NCI-H82 treated with DMSO at 0.1 percent for 48 hours (cell line): ENCODE data around the gene PLEKHA1.

Source experiments
- DNase-seq: peaks from one replicate; lab custom pipeline; 2025; ENCODE audit not compliant: unreplicated experiment; lab: John Stamatoyannopoulos, UW

PLEKHA1 gene

DNA sequence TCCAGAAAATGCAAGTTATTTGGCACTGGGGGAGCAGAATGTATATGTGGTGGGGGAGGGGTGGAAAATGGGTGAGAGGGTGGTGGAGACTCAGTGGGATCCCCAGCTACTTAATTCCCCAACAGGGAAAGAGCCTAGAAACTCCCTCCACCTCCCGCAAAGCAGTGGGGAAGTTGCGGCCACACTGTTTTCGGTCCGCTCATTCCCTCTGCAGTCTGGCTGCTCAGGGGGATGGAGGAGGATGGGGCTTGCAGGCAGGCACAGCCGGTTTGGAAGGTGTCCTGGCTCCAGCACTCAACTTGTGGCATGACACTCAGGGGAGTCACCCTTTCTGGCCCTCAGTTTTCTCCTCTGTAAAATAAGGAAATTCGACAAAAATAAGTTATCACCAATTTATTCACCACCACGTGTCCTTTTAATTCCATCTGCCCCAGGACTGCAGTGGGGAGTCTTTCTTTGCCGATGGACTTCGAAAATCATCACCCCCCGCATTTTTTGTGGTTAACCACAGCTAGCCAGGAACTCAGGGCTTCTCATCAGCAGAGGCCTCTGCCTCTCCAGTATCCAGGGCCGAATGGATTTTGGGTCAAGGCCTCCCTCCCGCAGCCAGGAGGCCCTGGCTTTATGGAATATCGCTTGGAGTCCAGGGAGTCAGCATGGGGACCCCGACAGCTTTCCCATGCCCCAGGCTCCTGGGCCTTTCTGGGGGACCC is 85.2 kb downstream of the PLEKHA1 start:
- no peak for DNase-seq

DNA sequence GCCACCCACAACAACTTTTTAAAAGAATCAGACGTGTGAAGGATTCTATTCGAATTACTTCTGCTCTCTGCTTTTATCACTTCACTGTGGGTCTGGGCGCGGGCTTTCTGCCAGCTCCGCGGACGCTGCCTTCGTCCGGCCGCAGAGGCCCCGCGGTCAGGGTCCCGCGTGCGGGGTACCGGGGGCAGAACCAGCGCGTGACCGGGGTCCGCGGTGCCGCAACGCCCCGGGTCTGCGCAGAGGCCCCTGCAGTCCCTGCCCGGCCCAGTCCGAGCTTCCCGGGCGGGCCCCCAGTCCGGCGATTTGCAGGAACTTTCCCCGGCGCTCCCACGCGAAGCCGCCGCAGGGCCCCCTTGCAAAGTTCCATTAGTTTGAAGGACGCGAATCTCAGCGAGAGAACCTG is 86.4 kb downstream of the PLEKHA1 start:
- no peak for DNase-seq

DNA sequence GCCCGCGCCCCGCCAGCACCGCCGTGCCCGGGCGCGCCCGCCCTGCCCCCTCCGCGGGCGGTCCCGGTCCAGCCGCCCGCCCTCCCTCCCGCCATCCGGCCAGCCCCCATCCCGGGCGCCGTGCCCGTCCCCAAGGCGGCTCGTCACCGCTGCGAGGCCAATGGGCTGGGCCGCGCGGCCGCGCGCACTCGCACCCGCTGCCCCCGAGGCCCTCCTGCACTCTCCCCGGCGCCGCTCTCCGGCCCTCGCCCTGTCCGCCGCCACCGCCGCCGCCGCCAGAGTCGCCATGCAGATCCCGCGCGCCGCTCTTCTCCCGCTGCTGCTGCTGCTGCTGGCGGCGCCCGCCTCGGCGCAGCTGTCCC is 86.8 kb downstream of the PLEKHA1 start, which contains the start of gene HTRA1:
TSS of gene HTRA1 (plus strand) at position 187 of the 362 bp plus-strand sequence. CDS start at position 287, 100 bp downstream.
- DNase-seq = no peak

GRCh38 chr10:122461729-122462532 is 87.4 kb downstream of the PLEKHA1 start:
- no peak for DNase-seq

GRCh38 chr10:122462533-122463465 is 88.3 kb downstream of the PLEKHA1 start:
- DNase-seq = no peak

DNA sequence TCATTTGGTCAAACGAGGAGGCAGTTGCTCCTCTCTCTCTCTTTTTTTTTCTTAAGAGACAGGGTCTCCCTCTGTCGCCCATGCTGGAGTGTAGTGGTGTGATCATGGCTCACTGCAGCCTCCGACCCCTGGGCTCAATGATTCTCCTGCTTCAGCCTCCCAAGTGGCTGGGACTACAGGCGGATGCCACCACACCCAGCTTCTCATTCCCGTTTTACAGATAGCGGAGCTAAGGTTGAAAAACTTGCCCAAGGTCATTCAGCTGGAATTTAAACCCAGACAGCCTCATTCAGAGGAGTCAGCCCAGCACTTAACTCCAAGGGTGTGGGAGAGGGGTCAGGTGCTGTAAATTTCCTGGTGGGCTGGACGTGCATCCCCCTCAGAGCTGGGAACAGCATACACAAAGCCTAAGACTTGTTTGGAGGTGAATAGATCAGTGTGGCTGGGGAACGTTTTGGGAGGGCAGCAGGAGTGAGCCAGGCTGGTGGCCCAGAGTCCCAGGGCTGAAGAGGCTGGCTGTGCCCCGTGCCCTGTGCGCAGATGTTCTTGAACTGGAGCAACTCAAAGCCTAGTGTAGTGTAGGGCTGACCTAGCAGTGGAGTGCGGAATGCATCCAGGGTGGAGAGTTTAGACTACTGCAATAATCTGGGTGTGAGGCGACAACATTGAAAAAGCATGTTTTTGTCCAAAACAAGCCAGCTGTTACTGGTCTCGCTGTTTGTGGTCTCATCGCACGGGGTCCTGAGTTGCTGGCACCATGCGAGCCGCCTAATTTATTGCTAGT is 89.2 kb downstream of the PLEKHA1 start:
- no peak for DNase-seq

DNA sequence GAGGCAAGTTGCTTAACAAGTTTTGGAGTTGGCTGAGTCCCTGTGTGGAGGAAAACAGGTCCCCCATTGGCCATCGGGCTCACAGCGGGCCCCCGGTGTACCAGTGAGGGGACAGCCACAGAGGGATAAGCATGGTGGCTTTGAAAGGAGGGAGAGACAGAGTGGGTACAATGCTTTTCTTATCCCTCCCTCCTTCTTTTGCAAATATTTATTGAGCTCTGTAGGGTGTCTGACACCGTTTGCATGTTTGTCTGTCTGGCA is 89.7 kb downstream of the PLEKHA1 start:
- DNase-seq = no peak

DNA sequence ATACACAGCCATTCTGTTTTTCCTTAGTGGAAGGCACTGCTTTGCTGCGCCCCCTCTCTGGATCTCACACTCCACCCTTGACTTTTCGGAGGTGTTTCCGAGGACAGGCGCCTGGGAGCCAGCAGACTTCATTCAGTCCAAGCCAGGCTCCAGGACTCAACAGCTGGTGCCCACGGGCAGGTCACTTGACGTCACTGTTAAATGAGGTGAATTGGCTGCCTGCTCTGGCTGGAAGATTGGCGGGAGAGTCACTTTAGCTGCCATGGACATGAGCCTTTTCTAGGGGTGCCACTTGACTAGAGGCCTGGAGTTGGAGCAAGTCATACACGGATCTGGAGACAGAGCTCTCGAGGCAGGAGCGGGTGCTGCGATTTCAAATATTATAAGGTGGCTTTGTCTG is 90.1 kb downstream of the PLEKHA1 start:
- no peak for DNase-seq

DNA sequence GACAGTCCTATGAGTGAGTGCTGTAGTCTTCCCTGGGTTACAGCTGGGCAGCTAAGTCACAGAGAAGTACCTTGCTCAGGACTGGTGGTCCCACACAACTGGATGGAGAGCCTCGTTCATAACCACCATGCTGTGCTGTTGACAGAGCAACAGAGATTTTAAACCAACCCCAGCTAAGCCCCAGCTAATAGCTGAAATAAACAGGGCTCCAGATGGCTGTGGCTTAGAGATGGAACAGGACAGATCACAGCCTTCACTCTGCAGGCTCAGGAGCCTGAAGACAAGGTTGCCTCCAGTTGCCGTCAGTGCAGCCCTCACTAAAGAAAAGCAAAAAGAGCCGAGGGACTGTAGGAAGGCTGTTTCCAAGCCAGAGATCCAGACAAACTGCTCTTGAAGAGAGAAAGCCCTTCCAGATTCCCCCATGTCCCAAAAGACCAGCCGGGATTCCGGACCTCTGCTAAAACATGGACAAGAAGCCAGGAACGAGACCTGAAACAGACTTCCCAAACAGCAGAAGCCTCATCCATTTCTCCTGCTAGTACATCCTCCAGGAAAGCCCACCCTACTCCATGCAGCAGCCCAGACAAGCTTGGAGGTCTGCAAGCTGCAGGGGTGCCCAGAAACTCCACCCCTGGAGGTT is 91.0 kb downstream of the PLEKHA1 start:
- peak; percentile 80 for DNase-seq

- DNase-seq = no peak
Measured at GRCh38 chr10:122466951-122467381, 92.5 kb downstream of the PLEKHA1 start.

- DNase-seq = no peak
Measured at GRCh38 chr10:122467701-122468100, 93.2 kb downstream of the PLEKHA1 start.

DNA sequence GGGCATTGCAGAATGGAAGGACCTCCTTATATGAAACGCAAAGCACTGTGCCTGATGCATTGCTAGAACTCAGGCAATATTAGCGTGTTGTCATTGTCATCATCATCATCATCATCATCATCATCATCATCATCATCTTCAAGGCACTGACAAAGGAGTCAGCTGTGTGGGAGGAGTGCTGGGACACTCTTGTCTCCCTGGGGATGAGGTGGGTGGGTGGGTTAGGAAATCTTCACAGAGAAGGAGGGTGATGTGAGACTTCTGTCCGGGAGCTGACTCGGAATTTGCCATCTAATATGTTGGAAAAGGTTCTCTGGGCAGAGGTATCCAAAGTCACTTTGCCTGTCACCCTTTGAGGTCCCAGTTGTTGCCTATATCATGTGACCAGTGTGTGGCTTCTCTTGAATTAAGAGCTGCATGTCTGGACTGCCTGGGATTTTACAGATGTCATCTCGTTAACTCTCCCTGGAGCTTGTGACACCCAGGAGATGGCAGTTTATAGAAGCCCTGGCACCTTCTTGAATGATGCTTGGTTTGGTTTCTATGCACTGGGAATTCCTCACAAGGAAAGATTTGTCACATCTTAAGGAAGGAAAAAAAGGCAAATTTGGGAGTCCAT is 93.9 kb downstream of the PLEKHA1 start:
- DNase-seq = no peak

GRCh38 chr10:122468926-122469781 is 94.6 kb downstream of the PLEKHA1 start:
- no peak for DNase-seq

DNA sequence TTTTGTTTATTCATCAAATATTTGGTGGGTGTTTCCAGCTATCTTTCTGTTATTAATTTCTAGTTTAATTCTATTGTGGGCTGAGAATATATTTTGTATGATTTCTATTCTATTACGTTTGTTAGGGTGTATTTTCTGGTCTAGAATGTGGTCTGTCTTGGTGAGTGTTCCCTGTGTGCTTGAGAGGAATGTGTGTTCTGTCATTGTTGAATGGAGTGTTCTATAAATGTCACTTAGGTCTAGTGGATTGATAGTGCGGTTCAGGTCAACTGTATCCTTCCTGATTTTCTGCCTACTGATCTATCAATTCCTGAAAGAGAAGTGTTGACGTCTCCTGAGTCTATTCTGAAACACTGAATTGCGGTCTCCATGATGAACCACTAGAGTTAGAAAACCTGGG is 95.3 kb downstream of the PLEKHA1 start:
- DNase-seq = no peak

DNA sequence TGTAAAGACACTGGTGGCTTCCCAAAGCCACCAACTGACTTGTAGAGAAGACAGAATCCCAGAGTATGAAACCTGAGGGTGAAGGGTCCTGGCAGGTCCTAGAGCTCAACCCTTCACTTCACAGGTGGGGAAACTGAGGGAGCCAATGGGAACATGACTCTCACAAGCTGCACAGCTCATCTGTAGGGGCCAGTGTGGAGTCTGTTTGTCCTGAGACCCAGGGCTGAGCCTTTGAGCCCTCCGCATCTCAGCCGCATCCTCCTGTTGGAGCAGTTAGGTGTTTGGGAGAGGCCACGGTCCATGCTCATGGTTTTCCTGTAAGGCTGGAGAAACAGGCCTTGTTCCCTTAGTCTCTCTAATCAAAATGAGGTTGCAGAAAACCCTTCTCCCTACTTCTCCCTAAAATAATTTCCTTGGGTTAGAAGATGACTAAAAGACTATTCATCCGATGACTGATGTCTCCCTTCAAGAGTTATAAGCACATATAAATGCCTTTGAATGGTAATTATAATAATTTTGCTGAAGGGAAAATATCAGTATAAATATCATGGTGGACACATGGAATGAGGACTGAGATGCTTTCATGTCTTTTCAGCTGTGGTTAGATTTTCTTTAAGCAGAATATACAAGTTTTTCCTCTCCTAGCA is 97.1 kb downstream of the PLEKHA1 start:
- DNase-seq = no peak

DNA sequence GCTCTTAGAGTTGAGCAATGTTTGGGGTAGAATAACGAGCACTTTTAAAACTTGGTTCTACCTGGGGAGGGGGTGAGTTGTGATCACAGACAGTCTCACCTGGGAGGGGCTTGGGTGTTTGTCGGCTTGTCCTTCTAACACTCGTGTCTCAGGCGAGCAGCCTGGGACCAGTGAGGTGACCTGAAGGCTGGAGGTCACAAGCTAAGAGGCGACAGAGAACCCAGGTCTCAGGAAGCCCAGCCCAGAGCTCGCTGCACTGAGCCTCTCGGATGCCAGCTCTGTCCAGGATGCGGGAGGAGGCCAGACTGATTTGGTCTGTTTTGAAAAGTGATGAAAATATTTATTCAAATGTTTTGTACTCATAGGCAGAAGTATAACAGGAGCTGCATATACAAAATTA is 98.6 kb downstream of the PLEKHA1 start:
- no peak for DNase-seq

GRCh38 chr10:122474131-122474818 is 99.8 kb downstream of the PLEKHA1 start:
- no peak for DNase-seq

GRCh38 chr10:122475100-122475499 is 100.6 kb downstream of the PLEKHA1 start:
- no peak for DNase-seq
